Suppressor macrophage treated with lipopolysaccharide for 4 hours (primary cell): Measurements from ENCODE around the gene GATAD1.

Experiments used
- DNase-seq: peaks from one replicate; pipeline ENCODE4 v3.0.0-alpha.2; 2020

Gene GATAD1

DNA sequence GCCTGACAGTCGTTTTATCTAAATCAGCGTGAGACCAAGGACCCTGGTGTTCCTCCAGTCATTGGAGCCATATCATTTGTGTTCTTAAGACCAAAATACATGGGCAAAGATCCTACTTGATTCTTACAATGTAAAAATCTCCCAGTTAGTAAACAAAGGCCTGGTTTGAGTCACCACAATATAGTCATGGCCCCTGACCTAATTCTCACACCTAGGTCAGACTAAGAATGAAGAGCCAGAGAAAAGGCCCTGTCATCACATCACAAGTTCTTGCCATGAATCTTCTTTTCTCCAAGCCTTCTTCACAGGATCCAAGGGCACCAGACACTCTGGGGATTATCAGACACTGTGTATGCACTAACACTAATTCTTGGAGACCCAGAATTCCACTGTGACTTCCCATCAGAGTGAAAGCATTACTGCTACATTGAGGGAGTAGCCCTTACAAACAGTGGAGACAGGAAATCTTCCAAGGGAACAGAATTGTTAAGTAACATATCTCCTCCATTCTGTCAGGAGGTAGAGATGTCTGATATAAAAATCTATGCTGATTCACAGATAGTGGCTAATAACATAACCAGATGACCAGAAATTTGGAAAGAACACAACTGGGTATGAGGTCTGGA lies 38.1 kb downstream of the GATAD1 start:
- DNase-seq: no peak

DNA sequence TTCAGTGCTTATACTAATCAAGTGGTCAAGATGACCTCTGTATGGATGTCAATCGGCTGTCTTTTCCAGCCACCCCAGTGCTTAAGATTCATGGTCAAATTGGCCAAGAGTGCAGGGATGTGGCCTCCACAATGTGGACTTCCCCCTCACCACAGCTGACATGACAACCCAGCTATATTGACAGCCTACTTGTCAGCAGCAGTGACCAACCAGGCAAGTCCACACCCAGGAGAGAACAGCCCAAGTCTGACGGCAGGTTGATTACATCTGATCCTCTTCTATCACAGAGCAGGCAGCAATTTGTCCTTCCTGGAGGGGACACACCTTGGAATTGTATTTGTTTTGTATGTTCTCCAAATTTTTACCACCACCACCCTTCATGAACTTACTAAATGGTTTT lies 38.7 kb downstream of the GATAD1 start:
- no peak for DNase-seq

DNA sequence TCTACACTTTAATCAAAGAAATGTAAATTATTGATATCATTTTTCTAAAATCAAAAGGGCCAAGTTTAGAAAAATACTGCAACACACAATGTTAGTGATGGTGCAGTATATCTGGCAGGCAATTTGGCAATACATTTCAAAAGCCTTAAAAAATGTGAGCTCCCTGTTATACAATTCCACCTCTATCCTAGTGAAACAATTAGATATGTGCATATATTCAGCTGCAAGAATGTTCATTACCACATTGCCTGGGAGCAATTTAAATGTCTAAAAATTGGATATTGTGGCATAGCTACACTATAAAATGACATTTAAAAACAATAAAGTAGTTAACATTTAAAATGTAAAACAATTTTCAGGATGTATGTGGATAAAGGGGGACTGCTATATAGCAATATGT lies 40.5 kb downstream of the GATAD1 start:
- no peak for DNase-seq

DNA sequence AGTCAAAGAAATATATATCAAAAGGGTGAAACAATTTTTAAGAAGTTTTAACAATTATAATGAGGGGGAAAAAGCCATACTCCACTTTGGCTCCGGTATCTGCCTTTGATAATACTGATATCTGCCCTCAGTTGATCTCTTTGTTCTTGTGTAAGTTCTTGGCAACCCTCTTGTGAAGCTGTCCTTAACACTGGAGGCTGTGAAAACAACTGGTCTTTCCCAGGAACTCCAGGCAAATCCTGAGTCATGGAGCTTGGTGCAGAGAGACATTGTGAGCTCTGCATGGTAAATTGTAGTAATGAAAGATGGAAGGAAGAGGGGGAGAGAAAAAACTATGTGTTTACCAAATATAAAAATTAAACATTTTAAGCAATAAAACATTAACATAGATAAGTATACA lies 42.4 kb downstream of the GATAD1 start:
- DNase-seq: no peak

DNA sequence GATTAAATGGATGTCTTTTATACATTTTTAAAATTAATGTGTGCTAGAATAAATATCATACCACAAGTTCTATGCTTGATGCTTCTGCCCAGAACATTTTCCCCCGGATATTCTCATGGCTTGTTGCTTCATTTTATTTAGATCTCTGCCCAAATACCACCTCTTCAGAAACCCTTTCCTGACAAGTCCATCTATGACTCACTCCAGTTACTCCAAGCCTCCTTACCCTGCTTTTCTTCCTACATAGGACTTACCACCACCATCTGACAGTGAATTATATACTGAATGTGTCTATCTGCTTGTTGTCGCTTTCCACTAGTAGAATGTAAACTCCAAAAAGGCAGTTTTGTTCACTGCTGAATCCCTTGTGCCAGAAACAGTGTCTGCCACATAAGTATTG lies 49.6 kb downstream of the GATAD1 start:
- DNase-seq: no peak

DNA sequence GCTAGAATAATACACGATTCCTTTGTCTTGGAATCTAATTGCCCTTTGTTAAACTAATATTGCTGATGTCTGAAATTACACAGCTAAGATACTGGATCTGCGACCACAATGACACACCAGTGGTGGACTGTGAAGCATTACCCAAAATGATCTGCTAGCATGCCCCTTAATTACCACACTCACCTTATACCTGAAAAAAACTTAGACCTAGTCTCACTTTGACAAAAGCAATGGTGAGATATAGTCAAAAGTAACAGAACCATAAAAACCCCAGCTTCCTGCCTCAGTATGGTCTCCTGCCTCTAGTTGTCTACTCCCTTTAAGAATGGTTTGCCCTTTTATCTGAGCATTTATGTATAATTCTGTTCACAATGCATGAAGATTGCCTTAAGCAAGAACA lies 51.3 kb downstream of the GATAD1 start:
- no peak for DNase-seq

DNA sequence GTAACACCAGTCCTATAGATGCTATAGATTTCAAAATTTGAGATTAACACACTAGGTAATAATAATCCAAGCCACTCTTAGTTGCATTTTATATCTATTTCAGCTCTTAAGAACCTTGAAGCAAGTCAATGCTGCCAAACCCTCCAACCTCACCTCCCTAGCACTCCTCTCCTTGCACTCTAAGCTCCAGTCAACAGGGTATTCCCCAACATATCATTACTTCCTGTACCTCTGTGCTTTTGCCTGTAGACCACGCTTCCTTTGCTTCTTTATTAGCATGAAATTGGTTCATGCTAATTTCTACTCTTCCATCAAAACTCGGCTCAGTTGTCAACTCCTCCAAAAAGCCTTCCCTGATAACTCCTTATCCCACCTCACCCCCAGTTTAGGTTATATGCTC lies 56.5 kb downstream of the GATAD1 start:
- DNase-seq: no peak

DNA sequence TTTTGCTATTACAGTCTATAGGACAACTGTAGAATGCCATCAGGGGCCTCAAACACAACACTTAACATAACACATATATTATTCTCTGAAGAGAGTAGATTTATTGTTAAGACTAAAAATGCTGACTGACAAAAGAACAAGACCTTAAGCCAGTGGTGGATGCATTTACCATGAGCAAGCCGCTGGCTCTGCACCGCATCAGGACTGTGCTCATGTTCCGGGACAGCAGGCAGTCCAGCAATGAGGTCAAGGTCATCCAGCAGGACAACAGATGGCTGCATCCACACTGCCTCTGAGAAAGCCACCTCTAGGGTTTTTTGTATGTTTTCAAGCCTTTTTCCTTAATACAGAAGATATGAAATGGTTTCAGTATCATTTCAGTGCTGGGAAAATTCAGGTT lies 57.3 kb downstream of the GATAD1 start:
- DNase-seq: no peak

DNA sequence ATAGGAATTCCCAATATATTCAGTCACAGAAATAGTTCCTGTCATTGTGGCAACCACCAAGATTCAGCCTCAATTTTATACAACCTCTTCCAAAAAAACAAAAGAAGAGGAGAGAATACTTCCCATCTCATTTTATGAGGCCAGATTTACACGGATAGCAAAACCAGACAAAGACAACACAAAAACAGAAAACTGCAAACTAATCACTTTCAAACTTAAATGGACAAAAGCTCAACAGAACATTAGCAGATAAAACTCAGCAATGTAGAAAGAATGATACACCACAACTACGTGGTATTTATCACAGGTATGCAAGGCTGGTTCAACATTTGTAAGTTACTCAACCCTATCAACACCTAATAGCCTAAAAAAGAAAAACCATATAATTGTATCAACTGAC lies 59.1 kb downstream of the GATAD1 start:
- no peak for DNase-seq

DNA sequence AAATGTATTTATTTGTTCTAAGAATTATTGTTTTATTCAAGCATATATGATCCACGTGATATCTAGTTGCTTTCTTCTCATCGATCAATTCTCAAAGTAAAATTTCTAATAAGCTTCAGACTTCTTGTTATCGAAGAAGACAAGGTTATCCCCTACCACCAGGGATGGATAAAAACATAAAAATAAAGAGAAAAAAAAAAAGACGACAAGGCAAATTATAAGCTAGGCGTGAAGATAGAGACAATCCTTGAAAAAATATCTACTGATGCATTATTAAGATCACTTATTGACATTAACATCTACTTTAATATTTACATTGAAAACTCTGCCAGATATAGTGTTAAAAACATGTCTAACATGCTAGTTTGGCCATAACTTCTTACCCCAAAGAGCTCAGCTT lies 61.7 kb downstream of the GATAD1 start:
- no peak for DNase-seq
